Activated CD8-positive, alpha-beta memory T cell treated with anti-CD3 and anti-CD28 coated beads for 24 hours (primary cell): ENCODE measurements around the gene ATXN1.
"Not testable (repeated sequence)": the region's sequence is repeated elsewhere in the genome, so short reads cannot be mapped to it uniquely, and the experiment has no call there.

Source experiments
- DNase-seq: peaks from one replicate; pipeline ENCODE4 v3.0.0-alpha.2; 2020

Gene ATXN1

DNA sequence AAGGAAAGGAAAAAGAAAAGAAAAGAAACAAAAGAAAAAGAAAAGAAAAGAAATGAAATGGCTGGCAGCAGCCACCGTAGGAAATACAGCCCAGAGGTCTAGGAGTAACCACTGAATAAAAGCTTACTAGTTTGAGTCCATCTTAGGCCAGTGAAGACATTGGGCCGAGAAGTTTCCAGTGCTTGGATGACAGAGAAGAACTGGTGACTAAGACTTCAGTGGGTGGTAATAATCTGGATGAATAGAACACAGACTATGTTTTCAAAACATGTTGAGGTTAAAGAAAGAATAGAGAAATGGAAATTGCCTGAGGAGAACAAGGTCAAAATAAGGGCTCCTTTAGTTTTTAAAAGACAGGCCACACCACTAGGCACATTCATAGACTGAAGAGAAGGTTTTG lies 198.8 kb downstream of the ATXN1 start:
- DNase-seq = no peak

DNA sequence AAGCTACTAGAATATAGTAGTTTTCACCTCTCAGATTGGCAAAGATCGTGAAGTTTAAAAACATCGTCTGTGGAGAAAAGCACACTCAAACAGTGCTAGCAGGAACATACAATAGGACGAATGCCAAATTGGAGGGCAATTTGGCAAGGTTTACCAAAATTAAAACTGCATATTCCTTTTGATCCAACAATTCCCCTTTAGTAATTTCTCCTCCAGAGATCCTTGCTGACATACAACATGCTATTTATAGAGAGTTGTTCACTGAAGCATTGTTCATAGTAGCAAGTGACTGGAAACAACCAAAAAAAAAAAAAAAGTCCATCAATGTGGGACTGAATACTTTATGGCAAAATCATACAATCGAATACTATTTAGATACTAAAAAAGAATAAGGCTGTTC lies 202.2 kb downstream of the ATXN1 start:
- DNase-seq = no peak

DNA sequence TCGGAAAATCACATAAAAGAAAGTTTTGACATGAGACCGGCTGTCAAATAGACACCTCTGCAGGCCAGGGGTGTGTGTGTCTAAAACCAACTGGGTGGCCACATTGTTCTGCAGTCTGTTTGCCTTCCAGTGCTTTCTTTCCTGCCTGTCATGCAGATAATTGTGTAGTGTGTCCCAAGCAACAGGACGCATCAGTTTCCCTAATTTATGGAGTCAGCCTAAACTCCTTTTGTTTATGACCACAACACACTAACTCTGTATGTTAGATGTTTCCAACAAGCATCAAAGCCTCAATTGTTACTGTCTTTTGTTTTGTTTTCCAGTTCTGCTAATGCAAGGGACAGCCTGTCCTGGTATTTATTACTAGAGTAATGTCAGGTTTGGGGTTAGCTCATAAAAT lies 205.7 kb downstream of the ATXN1 start:
- DNase-seq = no peak

DNA sequence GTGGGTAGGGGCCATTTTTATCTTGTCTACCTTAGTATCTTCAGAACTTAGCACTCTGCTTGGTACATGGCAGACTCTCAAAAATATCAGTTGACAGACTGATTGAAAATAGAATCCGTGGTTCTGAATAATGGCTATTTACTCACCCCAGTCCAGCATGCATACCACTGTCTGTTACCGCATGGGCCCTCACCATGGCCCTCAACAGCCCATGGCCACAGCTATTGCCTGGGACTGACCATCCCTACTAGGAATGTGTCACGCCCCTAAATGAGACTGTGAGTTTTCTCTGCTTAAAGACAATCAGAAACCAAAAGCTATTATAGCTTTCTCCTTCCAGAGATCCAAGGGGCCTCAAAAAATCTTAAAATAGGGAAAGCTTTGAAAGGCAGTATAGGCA lies 207.7 kb downstream of the ATXN1 start:
- DNase-seq = no peak

DNA sequence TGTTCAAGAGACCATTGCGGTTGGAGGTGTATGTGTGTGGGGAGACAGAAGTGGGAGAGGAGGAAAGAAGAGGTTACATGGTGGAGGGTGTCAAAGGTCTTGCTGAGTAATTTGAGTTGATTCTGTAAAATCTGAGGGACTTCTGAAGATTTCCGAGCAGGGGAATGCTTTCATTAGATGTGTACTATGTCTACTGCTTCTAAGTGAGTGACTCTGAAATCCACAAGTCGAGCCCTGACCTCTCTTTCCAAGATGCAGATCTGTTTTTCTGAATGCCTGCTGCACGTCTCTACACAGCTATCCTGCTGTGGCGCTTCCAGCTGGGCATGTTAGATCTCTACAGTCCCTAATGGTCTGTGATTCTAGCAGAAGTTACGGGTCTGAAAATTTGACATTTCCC lies 209.8 kb downstream of the ATXN1 start:
- DNase-seq = no peak

DNA sequence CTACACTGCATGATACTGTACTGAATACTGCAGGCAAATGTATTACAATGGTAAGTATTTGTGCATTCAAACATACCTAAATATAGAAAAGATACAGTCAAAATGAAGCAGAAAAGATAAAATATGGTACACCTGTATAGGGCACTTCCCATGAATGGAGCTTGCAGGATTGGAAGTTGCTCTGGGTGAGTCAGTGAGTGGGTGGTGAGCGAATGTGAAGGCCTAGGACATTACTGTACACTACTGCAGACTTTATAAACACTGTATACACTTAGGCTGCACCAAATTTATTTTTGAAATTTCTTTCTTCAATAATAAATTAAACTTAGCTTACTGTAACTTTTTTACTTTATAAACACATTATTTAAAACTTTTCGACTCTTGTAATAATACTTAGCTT lies 213.1 kb downstream of the ATXN1 start:
- DNase-seq = no peak

DNA sequence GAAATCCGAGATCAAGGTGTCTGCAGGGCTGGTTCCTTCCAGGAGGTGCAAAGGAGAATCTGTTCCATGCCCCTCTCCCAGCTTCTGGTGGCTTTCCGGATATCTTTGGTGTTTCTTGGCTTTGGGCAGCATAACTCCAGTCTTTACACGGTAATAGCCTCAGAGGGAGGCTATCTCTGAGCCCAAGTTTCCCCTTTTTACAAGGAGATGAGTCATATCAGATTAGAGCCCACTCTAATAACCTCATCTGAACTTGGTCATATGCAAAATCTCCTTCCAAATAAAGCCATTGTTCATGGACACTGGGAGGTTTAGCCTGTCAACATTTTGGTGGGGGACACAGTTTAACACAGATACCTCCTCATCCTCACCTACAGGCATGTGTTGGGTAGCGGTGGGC lies 213.7 kb downstream of the ATXN1 start:
- DNase-seq = no peak

DNA sequence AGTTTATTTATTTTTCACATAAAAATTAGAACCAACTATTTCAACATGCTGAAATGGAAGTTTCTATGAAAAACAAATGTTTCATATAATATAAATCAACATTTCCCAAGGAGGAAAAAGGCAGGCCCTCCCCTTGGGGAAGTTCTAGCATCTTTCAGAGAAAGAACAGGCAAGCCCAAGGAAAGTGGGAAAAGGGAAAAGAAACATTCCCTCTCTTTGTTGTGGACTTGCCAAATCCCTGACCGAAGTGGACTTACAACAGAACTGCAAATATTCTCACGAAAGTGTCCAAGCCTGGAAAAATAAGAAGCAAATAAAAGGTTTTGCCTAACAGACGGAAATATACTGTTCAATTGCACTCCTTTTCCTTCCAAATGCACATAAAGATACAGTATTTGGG lies 214.4 kb downstream of the ATXN1 start:
- DNase-seq = no peak

DNA sequence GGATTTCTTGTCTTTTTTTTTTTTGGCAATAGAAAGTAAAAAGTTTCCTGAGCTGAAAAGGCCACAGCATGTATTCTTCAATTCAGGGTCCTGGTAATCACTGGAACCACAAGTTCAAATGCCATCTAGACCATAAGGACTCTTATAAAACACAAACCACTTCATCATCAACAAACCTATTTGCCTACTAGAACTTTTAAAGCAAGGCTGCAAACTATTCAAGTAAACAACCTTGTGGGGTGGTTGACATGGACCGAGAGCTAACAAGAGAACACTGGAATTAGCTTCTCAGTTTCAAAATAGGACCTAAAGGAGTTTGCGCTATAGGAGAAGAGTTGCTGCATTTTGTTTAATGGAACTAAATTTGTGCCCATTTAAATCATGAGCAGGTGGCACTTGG lies 215.9 kb downstream of the ATXN1 start:
- DNase-seq = no peak

DNA sequence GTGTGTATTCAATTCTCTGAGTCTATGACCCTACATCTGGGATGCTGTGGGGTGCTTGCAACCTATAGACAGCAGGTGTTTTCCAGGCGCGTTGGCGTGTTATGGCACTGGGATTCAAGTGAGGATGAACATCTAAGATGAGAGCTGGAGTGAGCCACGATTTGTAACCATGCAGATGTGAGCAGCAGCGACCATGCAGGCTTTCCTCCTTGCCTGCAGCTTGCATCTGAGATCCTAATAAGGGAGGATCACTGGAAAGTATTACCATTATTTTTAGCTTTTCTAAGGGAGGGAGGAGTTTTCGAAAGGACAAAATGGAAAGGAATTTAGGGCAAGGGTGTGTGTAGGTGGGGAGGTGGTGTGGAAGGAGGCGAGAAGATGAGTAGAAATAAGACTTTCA lies 216.7 kb downstream of the ATXN1 start:
- no peak for DNase-seq

DNA sequence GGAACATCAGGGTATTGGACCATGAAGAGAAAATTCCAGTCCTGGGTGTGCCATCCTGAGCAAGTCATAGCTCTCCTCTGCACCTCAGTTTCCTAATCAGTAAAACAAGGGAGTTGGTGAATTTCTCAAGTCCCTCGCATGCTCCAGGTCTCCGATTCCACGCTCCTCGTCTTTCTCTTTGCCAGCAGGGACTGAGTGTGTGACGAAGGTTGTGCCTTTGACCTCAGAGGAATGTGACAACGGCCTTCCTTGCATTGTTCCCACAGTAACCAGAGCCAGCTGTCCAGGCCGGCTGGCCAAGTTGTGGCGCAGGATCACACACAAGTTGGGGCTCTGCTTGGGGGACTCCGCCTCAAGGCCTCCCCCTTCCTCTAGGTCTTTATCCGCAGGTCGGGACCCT lies 217.3 kb downstream of the ATXN1 start:
- no peak for DNase-seq

DNA sequence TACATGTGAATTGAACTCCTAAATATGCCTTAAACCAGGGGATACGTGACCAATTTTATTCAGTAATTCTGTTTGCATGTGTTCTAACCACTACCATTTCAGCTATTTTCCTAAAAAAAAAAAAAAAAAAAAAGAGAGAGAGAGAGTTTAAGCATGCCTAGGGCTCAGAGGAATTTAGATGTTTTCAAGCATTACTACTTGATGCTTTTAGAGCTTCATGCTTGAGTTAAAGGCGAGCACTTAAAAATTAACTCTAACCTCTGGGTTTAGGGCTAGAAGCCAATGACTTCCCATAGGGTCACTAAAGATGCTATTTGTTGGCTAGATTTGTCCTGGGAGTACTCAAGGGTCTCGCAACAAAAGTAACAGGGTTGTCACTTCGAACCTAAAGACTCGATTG lies 217.7 kb downstream of the ATXN1 start:
- no peak for DNase-seq

DNA sequence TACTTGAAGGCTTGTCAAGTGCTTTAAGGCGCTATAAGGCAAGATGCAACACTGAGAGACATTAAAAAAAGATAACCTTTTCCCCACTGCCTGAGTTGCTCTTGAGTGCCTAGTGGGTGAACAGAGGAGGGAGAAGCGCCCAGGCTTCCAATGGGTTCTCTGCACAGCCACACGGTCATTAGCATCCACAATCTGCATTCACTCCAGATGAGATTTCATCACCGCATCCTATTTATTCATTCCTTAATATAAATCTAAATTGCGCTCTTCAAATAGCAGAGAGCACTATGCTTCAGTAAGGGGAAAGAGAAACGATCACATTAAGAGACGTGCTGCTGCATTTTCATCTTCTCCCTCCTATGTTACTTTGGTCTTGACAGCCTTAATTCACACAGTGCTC lies 219.2 kb downstream of the ATXN1 start:
- DNase-seq = no peak

DNA sequence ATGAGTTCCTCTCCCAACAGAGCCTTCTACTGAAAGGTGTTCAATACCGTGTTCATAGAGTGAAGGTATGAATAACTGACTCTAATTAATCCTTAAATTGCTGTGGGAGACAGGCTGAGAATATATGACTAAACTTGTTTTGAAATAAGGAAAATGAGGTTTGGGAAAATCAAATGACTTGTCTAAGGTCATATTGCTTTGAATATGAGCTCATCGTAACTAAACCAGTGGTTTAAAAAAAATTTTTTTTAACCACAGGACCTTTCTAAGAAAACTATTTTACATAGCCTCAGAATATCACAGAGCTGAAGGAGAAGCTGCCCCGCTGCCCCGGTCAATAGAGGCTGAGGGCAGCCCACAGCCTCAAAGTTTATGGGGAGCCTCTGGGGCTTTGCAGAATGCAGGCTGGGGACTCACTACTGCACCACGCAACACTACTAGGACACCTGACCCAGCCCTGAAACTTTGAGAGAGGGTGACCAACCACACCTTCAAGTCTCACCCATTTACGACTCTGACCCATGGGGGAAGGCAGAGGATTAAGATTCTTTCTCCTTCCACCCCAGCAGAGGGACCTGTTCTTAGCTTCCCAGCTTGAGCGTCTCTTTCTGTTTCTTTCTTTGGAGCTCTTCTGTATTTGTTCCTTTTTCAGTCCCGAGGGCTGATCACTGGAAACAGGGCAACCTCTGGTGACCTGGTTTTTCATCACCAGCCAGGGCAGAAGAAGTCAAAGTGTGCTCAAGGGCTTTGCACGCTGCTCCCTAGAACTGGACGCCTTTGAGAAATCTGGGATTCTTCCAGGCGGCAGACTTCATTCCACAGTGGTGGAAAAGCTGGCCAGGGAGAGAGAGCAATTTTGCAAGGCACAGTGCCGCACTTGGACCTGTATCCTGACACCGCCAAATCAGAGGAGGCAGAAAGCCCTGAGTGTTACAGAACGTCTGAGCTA lies 220.2 kb downstream of the ATXN1 start:
- DNase-seq = no peak

DNA sequence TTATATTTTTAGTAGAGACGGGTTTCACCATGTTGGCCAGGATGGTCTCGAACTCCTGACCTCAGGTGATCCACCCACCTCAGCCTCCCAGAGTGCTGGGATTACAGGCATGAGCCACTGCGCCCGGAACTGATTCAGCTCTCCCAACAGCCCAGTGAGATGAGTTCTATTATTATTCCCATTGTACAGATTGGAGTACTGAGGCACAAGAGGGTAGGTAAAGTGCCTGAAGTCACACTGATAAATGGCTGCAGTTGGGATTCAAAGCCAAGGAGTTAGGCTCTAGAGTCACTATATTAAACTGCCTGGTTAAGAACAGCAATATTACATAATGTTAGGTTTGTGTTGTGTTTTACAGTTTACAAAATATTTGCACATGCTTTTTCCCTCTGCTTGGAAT lies 220.9 kb downstream of the ATXN1 start:
- not testable (repeated sequence) for DNase-seq

DNA sequence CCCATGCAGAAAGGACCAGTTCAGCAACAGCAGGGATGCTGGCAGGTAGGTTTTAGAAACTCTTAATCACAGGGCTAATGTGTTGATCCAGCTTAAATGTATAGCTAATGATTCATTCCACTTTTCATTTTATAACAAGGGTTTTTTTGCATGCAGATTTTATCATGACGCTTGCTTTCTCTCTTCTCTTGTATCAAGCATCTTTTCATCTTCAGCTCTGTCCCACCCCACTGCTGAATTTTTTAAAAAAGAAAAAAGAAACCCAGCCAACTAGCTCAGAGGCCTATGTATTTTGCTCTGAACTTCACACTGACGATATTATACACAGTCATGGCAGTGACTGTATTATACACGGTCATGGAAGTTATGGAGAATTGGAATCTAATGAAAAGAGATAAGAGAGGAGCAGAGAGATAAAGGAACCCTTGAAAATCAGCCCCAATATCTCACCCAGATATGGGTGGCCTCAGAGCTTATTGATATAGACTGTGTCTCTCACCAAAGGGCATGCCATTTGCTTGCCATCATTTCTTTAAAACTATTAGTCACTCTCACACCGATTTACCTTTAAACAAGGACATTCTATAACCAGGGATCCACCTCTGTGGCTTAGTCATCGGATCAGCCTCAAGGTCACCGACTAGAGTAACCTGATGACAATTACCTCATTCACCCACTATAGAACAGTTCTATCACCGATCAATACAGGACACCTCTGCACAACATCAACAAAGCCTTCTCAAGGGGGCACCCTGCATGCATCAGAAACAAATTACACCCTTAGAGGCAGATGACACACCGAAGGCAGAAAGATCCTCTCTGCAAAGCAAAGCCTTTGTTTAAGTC lies 222.0 kb downstream of the ATXN1 start:
- DNase-seq = no peak

DNA sequence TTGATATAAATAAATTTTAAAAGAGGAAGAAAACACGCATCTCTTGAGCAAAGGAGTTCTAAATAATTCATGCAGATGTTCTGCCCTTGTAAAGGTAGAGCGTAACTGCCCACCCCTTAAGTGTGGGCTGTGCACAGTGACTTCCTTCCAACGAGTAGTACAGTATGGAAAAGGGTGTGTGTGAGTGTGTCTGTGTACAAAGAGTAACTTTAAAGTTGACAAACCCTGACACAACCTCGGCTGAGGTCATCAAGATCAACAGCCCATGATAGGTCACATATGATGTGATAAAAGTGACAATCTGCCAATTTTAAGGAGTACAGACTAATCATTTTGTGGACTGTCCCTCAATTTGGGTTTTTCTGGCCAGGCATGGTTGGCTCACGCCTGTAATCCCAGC lies 225.7 kb downstream of the ATXN1 start:
- DNase-seq = no peak

DNA sequence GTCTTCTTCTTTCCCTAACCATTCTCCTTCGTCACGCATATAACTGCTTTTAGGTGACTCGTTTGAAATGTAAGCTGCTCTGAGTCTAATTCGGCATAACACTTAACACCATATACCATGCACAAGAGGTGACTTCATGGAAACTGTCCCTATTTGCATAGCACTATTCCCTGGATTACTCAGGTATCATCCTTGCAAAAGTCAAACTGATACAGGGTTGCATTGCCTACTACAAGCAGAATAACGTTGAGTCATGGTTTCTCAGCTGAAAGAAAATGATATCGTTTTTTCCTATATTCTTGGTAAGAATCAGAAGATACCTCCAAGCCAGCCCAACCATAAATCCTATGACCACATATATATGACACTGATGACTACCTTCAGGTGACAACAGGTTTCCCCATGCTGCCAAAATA lies 227.5 kb downstream of the ATXN1 start:
- no peak for DNase-seq

DNA sequence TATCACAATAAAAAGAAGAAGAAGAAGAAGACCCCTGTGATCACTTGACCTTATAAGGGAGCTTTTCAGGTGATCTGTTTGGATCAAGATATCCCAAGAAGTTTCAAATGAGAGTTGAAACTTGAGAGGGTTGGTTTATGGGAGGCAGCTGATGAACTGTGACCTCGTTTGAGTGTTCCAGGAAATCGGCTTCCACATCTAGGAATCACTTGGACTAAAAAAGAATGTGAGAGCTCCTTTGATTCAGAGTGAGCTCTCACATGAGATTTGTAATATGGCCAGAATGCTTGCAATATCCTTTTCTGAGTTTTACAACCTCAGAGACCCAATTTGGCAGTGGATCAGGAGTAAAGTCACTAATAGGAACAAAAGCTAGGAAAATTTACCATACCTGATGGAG lies 228.1 kb downstream of the ATXN1 start:
- no peak for DNase-seq

DNA sequence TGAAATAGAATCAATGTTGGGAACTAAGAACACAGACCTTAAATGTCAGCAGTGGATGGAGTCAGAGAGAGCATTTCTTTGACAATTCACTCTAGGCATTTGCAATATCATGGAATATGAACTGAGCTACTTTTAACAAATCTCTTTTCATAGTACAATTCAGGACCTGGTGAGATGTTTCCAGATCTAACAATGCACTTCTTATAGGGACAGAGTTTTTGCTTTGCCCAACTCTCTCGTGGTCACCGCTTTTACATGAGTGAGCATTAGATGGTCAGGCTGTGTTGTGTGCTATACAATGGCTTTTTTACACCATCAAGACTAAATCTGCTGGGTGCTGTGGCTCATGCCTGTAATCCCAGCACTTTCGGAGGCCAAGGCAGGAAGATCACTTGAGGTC lies 233.6 kb downstream of the ATXN1 start:
- DNase-seq = no peak

DNA sequence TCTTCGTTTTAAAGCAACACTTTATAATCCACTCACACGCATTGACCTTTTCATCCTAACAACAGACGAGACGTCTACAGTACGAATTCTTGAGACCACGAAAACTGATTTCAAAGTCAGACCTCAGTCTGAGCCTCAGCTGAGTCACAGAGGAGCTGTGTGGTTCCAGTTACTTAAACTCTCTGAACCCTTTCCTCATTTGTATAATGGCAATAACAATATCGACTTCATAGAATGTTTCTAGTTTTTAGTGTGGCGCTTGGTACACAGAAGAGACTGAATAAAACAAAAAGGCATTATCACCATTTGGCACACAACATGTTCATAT lies 236.9 kb downstream of the ATXN1 start:
- no peak for DNase-seq

DNA sequence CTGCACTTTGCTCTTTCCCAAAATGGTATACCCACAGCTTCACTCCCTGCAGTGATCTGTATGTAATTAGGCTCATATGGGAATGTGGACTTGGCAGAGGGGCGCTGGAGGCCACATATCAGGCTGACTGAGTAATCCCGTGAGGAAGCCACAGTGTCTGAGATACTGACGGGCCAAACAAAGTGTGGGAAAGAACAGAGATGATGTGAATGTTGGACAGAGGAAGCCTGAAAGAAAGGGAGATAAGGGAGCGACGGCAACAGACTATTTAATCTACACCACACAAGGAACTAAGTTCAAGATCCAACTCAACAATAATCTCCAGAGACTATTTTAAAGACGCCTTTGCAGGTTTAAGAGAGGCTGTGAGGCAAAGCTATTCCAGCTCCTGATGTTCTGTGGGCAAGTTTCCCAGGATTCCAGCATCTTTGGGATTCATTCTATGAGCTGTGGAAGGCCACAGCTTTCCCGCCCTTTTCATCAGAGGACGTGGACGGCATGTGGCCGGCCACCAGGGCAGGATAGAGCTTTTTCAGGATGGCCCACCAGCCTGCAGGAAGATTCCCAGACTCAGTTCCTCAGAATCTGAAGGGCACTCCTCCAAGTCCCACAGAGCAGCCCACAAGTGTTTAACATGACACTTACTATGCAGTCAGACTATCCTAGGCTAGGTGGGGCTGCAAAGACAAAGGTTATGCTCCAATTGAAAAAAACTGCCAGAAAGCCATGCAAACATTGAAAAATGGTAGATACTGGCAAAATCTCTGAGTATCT lies 237.5 kb downstream of the ATXN1 start:
- no peak for DNase-seq

DNA sequence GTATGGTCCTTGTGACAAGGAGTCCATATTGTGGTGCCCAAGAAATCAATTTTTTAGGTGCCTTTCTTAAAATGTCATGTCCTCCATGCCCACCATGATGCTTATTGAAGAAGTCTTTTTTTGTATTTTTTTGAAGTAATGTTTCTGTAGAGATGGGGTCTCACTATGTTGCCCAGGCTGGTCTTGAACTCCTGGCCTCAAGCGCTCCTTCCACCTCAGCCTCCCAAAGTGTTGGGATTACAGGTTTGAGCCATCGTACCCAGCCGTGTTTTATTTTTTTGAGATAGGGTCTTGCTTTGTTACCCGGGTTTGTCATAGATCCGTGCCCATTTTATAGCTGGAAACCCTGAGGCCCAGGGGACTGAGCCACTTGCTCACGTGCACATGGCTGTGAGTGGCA lies 238.3 kb downstream of the ATXN1 start:
- no peak for DNase-seq

DNA sequence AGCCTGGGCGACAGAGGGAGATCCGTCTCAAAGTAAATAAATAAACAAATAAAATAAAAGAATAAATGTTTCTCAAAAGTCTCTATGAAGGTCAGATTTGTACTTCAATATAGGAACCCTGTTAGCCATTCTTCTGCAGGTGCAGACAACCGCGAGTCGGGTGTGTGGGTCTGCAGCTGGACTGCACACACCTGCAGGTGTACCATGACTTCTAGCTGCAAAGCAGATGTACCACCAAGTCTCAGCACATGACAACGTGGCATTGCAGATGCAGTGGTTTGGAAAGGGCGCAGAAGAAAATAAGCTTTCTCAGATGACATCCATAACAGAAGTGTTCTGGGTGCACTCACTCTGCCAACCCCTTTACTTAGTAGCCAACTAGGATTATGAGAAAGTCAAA lies 239.7 kb downstream of the ATXN1 start:
- DNase-seq = no peak
